K562 (cell line): ENCODE measurements around the gene KIF12. TPM values are rescaled to one million over a fixed set of nuclear protein-coding genes. Genes with fewer than 3 reads are reported as not detected.

Source experiments
- ATAC-seq: fragments of 200-7000 bp; cut with Tn5 transposase; 3 replicates; pipeline ENCODE4 v1.9.1; 2020; ENCODE audit warnings: moderate library complexity
- BruUV-seq: library from RNA; stranded (reverse); fragments of 400-500 nt; replicated peaks from 2 replicates; lab custom pipeline; 2021; lab: Mats Ljungman, UMichigan
- CTCF ChIA-PET: fragments of 300-600 bp; formaldehyde crosslinking; extraction: SDS; loops from one replicate; lab custom pipeline; 2021; ENCODE audit warnings: low intra/inter-chr PET ratio; lab: Yijun Ruan, JAX
- POLR2A ChIA-PET: fragments of 300-600, 350-650 bp; sonication (Branson Sonifier 250); formaldehyde crosslinking; extraction: SDS; loops from one replicate; lab custom pipeline; 2021; ENCODE audit warnings: antibody characterized with exemption, inconsistent platforms; lab: Yijun Ruan, JAX
- DNase-seq, 4 experiments: peaks; one replicate each; pipeline versions ENCODE4 v3.0.0 to v3.0.0-alpha.2; 2011 to 2018; ENCODE audit warnings: low spot score in 3 of 4, mixed read lengths in 3 of 4; ENCODE audit errors: extremely low read depth in 1 of 4
- FAIRE-seq: peaks from 2 replicates; lab custom pipeline; 2011; peaks lifted over from hg19 to GRCh38; lab: Jason Lieb, UNC
- H2AFZ ChIP-seq: 2 replicates; pipeline ENCODE4 v1.6.0; 2011; ENCODE audit warnings: low read depth, low read length, control low read depth, inconsistent platforms
- H3K27ac ChIP-seq: fragments of 200-600 bp; 3 replicates; pipeline ENCODE4 v1.8.0; 2011; ENCODE audit warnings: low read depth, mild to moderate bottlenecking, control low read depth, inconsistent platforms, low read length, moderate library complexity, mixed read lengths; ENCODE audit errors: extremely low read depth
- H3K27me3 ChIP-seq, 2 experiments: fragments of 300-600 bp in 1 of 2; 2 replicates in 1 of 2; 3 replicates in 1 of 2; pipeline versions ENCODE4 v1.6.0 to v1.8.0; 2011; ENCODE audit warnings: inconsistent platforms in 2 of 2, low read length in 2 of 2, mild to moderate bottlenecking in 1 of 2, mixed read lengths in 1 of 2, moderate library complexity in 1 of 2; ENCODE audit not compliant: control insufficient read depth in 2 of 2, insufficient read depth in 2 of 2
- H3K36me3 ChIP-seq: fragments of 300-600 bp; 3 replicates; pipeline ENCODE4 v1.8.0; 2011; ENCODE audit warnings: mild to moderate bottlenecking, low read length, inconsistent platforms; ENCODE audit not compliant: control insufficient read depth, insufficient read depth
- H3K4me1 ChIP-seq, 2 experiments: fragments of 200-600 bp in 1 of 2; replicated peaks in 1 of 2; 2 replicates in 1 of 2; 3 replicates in 1 of 2; pipeline versions ENCODE4 v1.5.1 to v1.8.0; 2011; ENCODE audit warnings: inconsistent platforms in 2 of 2, low read length in 2 of 2, mild to moderate bottlenecking in 1 of 2, mixed read lengths in 1 of 2, moderate library complexity in 1 of 2; ENCODE audit not compliant: control insufficient read depth in 2 of 2, insufficient read depth in 2 of 2
- H3K4me2 ChIP-seq: 2 replicates; pipeline ENCODE4 v1.6.1; 2011; ENCODE audit warnings: low read length, control low read depth, inconsistent platforms, mixed read lengths; ENCODE audit not compliant: insufficient read depth
- H3K4me3 ChIP-seq: fragments of 200-600 bp; sonication (generic), shearing (Covaris generic); 2 replicates; pipeline ENCODE4 v1.5.1; 2016; ENCODE audit warnings: control low read depth, inconsistent platforms
- H3K79me2 ChIP-seq: fragments of 200-600 bp; 3 replicates; pipeline ENCODE4 v1.8.0; 2011; ENCODE audit warnings: low read length, inconsistent platforms; ENCODE audit not compliant: control insufficient read depth, insufficient read depth
- H3K9ac ChIP-seq, 2 experiments: 2 replicates each; pipeline versions ENCODE4 v1.6.0 to v1.6.1; 2011; ENCODE audit warnings: low read depth in 2 of 2, low read length in 2 of 2, control low read depth in 1 of 2, inconsistent platforms in 1 of 2, mild to moderate bottlenecking in 1 of 2, mixed read lengths in 1 of 2; ENCODE audit not compliant: insufficient read depth in 1 of 2
- H3K9me1 ChIP-seq: one replicate; pipeline ENCODE4 v1.6.0; 2011; ENCODE audit warnings: inconsistent platforms, mild to moderate bottlenecking, low read length, moderate library complexity; ENCODE audit not compliant: control insufficient read depth, insufficient read depth
- H3K9me3 ChIP-seq: replicated peaks from 2 replicates; pipeline ENCODE4 v1.5.1; 2011; ENCODE audit warnings: low read depth, low read length, inconsistent platforms; ENCODE audit not compliant: control insufficient read depth, insufficient read depth
- H4K20me1 ChIP-seq: replicated peaks from 2 replicates; pipeline ENCODE4 v1.6.1; 2011; ENCODE audit warnings: low read length, inconsistent platforms, mixed read lengths; ENCODE audit not compliant: control insufficient read depth, insufficient read depth
- ARID3B ChIP-seq: fragments of 250-450 bp; sonication (Bioruptor Pico); IDR thresholded peaks from 2 replicates; pipeline ENCODE4 v1.4.0; 2020; ENCODE audit warnings: borderline replicate concordance
- FIP1L1 ChIP-seq: fragments of 200-400 bp; formaldehyde crosslinking; IDR thresholded peaks from 2 replicates; pipeline ENCODE4 v1.6.1; 2018; ENCODE audit warnings: mild to moderate bottlenecking, low read depth, low read length; ENCODE audit not compliant: poor library complexity, severe bottlenecking
- HDAC6 ChIP-seq: IDR thresholded peaks from 2 replicates; pipeline ENCODE4 v1.6.1; 2012; ENCODE audit warnings: low read depth, mild to moderate bottlenecking, control low read depth, inconsistent platforms, low read length, moderate library complexity
- HLTF ChIP-seq: fragments of 450-650 bp; IDR thresholded peaks from 2 replicates; pipeline ENCODE4 v1.6.1; 2016
- JUNB ChIP-seq: fragments of 450-650 bp; formaldehyde crosslinking; conservative IDR thresholded peaks from 2 replicates; pipeline ENCODE4 v1.4.0; 2020; ENCODE audit warnings: mild to moderate bottlenecking
- NR2F6 ChIP-seq: fragments of 450-650 bp; formaldehyde crosslinking; IDR thresholded peaks from 2 replicates; pipeline ENCODE4 v1.4.0; 2020; ENCODE audit warnings: mild to moderate bottlenecking
- PCBP2 ChIP-seq: fragments of 200-400 bp; formaldehyde crosslinking; IDR thresholded peaks from 2 replicates; pipeline ENCODE4 v1.6.1; 2018; ENCODE audit warnings: low read length, low read depth, mild to moderate bottlenecking, moderate library complexity; ENCODE audit not compliant: poor library complexity, severe bottlenecking
- SP1 ChIP-seq: sonication (generic); formaldehyde crosslinking; IDR thresholded peaks from 2 replicates; pipeline ENCODE4 v1.8.1; 2022; ENCODE audit warnings: mild to moderate bottlenecking, missing genetic modification reagents
- TAF9B ChIP-seq: fragments of 450-650 bp; IDR thresholded peaks from 2 replicates; pipeline ENCODE4 v1.6.1; 2018; ENCODE audit warnings: mild to moderate bottlenecking; ENCODE audit not compliant: partially characterized antibody
- THRAP3 ChIP-seq: fragments of 450-650 bp; IDR thresholded peaks from 2 replicates; pipeline ENCODE4 v1.6.1; 2016; ENCODE audit warnings: mild to moderate bottlenecking, inconsistent platforms, borderline replicate concordance
- ZBTB26 ChIP-seq: fragments of 450-650 bp; formaldehyde crosslinking; IDR thresholded peaks from 2 replicates; pipeline ENCODE4 v1.4.0; 2022; ENCODE audit warnings: missing genetic modification characterization
- ZNF12 ChIP-seq: sonication (generic); formaldehyde crosslinking; IDR thresholded peaks from 2 replicates; pipeline ENCODE4 v1.4.0; 2020; ENCODE audit warnings: mild to moderate bottlenecking, missing genetic modification reagents
- ZNF133 ChIP-seq: fragments of 250-450 bp; sonication (Bioruptor Pico); IDR thresholded peaks from 2 replicates; pipeline ENCODE4 v1.4.0; 2020; ENCODE audit warnings: mild to moderate bottlenecking
- WGBS: fragments of 100-300 bp; shearing (Covaris generic); methylation state at CpG from one replicate; pipeline ENCODE4 v1.1.6; 2016; ENCODE audit warnings: low coverage, mixed read lengths; ENCODE audit not compliant: insufficient coverage; ENCODE audit errors: missing lambda C conversion rate; 5-methylcytosine and 5-hydroxymethylcytosine counted together
- in situ Hi-C: fragments of 300-500 bp; cut with MboI; formaldehyde crosslinking; loops from 4 replicates; pipeline ENCODE4 v1.15.0; 2018; ENCODE audit warnings: inconsistent platforms, mixed read lengths
- intact Hi-C: fragments of 100-400 bp; cut with micrococcal nuclease; formaldehyde crosslinking; loops from 2 replicates; pipeline ENCODE4 v1.14.2; 2022
- polyA plus RNA-seq, 8 experiments: library from polyadenylated mRNA; depleted of rRNA in 4 of 8; stranded (reverse) in 5 of 8; unstranded in 3 of 8; fragments of >200 nt; fragmentation: Nextera tagmentation in 2 of 8; fragmentation: Illumina TruSeq in 1 of 8; extraction: Ambion mirVana in 2 of 8; extraction: Trizol in 1 of 8; gene quantifications; 2 replicates each; pipeline versions ENCODE4 v1.2.1 to v1.2.3, GENCODE V29; 2011 to 2014; ENCODE audit warnings: inconsistent platforms in 1 of 8, missing spikeins in 1 of 8
- total RNA-seq, 7 experiments: library from RNA; depleted of rRNA in 6 of 7; stranded (reverse); fragments of >200 nt in 6 of 7; fragmentation: Illumina TruSeq in 2 of 7; extraction: Trizol in 2 of 7; gene quantifications; 2 replicates each; pipeline versions ENCODE4 v1.2.1 to v1.2.3, GENCODE V29; 2011 to 2021; ENCODE audit warnings: low replicate concordance in 1 of 7
- TF ChIP-seq, protein P1 (sequence below): sonication (generic); formaldehyde crosslinking; IDR thresholded peaks from 2 replicates; pipeline ENCODE4 v1.9.0; 2022; ENCODE audit warnings: mild to moderate bottlenecking, missing genetic modification reagents
- TF ChIP-seq, protein P2 (sequence below), 2 experiments: fragments of 450-650 bp in 1 of 2; sonication (generic) in 1 of 2; formaldehyde crosslinking; conservative IDR thresholded peaks; 2 replicates each; pipeline versions ENCODE4 v1.4.0 to v1.8.1; 2020 to 2022; ENCODE audit warnings: mild to moderate bottlenecking in 1 of 2, missing genetic modification reagents in 1 of 2
- TF ChIP-seq, protein P3 (sequence below), 2 experiments: IDR thresholded peaks; 2 replicates each; pipeline ENCODE4 v1.6.1; 2012; ENCODE audit warnings: improper control_type of control experiment in 2 of 2, low read depth in 2 of 2, low read length in 2 of 2, borderline replicate concordance in 1 of 2

The KIF12 gene
- total and polyA plus RNA-seq, 9 of the 15 experiments (the other 6 are each of a cell fraction or from before 2014, with no cell fraction given): not detected

DNA sequence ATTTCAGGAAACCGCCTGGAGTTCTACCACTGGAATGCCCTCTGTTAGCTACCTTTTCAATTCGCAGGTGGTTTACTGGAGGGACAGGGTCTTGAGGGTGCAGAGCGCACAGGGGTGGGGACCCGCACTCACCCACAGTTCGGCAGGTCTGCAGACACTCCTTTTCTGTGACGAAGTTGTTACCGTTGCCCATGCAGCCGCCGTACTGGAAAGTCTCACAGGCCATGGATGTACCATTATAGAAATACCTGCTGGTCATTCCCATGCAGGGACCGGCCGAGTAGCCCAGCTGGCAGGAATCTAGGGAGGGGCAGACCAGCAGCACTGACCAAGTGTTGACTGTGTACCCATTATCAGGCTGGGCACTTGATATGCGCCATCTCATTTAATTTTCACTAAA lies 37.8 kb downstream of the KIF12 start:
- POLR2A ChIA-PET: no interaction called here
- intact Hi-C loops: no loop called here
- H3K9me3 ChIP-seq: no peaks in the 10 kb centered on the region
- no peak for ATAC-seq
- peaks cover 3% of the 10 kb centered on the region; the same call in 1 of the 2 replicates for H4K20me1 ChIP-seq
- CTCF ChIA-PET: no interaction called here
- no peak for TF ChIP-seq TAF9B
- TF ChIP-seq FIP1L1: no peak
- no peak for TF ChIP-seq SP1 (CRISPR knock-in tag)
- TF ChIP-seq ZBTB26 (CRISPR knock-in tag): no peak
- no peak for TF ChIP-seq ZNF133 (CRISPR knock-in tag)
- TF ChIP-seq JUNB (CRISPR knock-in tag): no peak
- TF ChIP-seq PCBP2: no peak
- TF ChIP-seq ARID3B: no peak
- TF ChIP-seq, protein P1, sequence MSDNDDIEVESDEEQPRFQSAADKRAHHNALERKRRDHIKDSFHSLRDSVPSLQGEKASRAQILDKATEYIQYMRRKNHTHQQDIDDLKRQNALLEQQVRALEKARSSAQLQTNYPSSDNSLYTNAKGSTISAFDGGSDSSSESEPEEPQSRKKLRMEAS: no peak
- TF ChIP-seq, protein P2, sequence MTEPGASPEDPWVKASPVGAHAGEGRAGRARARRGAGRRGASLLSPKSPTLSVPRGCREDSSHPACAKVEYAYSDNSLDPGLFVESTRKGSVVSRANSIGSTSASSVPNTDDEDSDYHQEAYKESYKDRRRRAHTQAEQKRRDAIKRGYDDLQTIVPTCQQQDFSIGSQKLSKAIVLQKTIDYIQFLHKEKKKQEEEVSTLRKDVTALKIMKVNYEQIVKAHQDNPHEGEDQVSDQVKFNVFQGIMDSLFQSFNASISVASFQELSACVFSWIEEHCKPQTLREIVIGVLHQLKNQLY (CRISPR knock-in tag; conservative IDR thresholded peaks at IDR 0.05): no peak
- no peak for TF ChIP-seq HLTF
- no peak for TF ChIP-seq ZNF12
- no peak for TF ChIP-seq THRAP3
- no peak for TF ChIP-seq NR2F6 (CRISPR knock-in tag)
- TF ChIP-seq, protein P3, sequence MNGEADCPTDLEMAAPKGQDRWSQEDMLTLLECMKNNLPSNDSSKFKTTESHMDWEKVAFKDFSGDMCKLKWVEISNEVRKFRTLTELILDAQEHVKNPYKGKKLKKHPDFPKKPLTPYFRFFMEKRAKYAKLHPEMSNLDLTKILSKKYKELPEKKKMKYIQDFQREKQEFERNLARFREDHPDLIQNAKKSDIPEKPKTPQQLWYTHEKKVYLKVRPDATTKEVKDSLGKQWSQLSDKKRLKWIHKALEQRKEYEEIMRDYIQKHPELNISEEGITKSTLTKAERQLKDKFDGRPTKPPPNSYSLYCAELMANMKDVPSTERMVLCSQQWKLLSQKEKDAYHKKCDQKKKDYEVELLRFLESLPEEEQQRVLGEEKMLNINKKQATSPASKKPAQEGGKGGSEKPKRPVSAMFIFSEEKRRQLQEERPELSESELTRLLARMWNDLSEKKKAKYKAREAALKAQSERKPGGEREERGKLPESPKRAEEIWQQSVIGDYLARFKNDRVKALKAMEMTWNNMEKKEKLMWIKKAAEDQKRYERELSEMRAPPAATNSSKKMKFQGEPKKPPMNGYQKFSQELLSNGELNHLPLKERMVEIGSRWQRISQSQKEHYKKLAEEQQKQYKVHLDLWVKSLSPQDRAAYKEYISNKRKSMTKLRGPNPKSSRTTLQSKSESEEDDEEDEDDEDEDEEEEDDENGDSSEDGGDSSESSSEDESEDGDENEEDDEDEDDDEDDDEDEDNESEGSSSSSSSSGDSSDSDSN (IDR thresholded peaks at IDR 0.05; ENCODE audit: borderline replicate concordance in 1 of 2, low read depth in 2 of 2, low read length in 2 of 2): no peak
- no peak for TF ChIP-seq HDAC6
- DNase-seq: no peak
- no peak overlapping the region for H3K27ac ChIP-seq
- H3K79me2 ChIP-seq: no peaks in the 10 kb centered on the region
- in situ Hi-C loops: no loop called here
- H3K36me3 ChIP-seq: no peaks in the 10 kb centered on the region
- no TSS peak for BruUV-seq
- under 1% methylated on average over 12 of the region's 12 CpGs for WGBS
- no peaks in the 10 kb centered on the region for H3K9me1 ChIP-seq
- FAIRE-seq: no peak
- H2AFZ ChIP-seq: no peak overlapping the region
- H3K27me3 ChIP-seq: peaks cover 3 to 20% of the 10 kb centered on the region in 2 experiments; a peak in 3 of 5 replicates
- H3K9ac ChIP-seq: no peak overlapping the region
- H3K4me2 ChIP-seq: no peak overlapping the region
- H3K4me1 ChIP-seq: no peaks in the 10 kb centered on the region
- H3K4me3 ChIP-seq: no peak overlapping the region
